ENCODE results near the gene GNAI1.

- TF ChIP-seq CTCF (IDR thresholded peaks at IDR 0.05; ENCODE audit: insufficient read depth, low read depth, low read length) (no peak), EZH2 (IDR thresholded peaks at IDR 0.05; ENCODE audit: insufficient read depth, low read length) (no peak)
Measured at GRCh38 chr7:80134115-80134535, 506 bp upstream of the GNAI1 start.

All from astrocyte (in vitro differentiated cells and primary cell).